Right lobe of liver (tissue), 6 donors: ENCODE data around the gene IGSF10. TPM values are rescaled to one million over a fixed set of nuclear protein-coding genes. Genes with fewer than 3 reads are reported as not detected.
"Not testable (repeated sequence)": the region's sequence is repeated elsewhere in the genome, so short reads cannot be mapped to it uniquely, and the experiment has no call there.

Experiments used
- ATAC-seq, 4 donors: fragments of 200-7000 bp; cut with Tn5 transposase; one replicate each; pipeline ENCODE4 v1.9.1; 2020; ENCODE audit warnings: mild to moderate bottlenecking in 4 of 4, moderate library complexity in 4 of 4
- DNase-seq, 3 donors: peaks; one replicate each; pipeline ENCODE4 v3.0.0-alpha.2; 2020
- H3K27ac ChIP-seq, 3 donors: fragments of 200-600 bp; one replicate each; pipeline ENCODE4 v1.8.0; 2022
- H3K27me3 ChIP-seq, 2 donors: fragments of 200-600 bp; one replicate each; pipeline ENCODE4 v1.8.0; 2022
- H3K36me3 ChIP-seq, 4 donors: fragments of 200-600 bp; sonication (generic) in 1 of 4; one replicate each; pipeline versions ENCODE4 v1.5.1 to v1.8.0; 2017 to 2022; ENCODE audit warnings: control low read depth in 1 of 4
- H3K4me1 ChIP-seq, 4 donors: fragments of 200-600 bp; sonication (generic) in 1 of 4; one replicate each; pipeline versions ENCODE4 v1.5.1 to v1.8.0; 2017 to 2022; ENCODE audit warnings: control low read depth in 1 of 4
- H3K4me3 ChIP-seq, 3 donors: fragments of 200-600 bp; one replicate each; pipeline ENCODE4 v1.8.0; 2022
- H3K9me3 ChIP-seq, 4 donors: fragments of 200-600 bp; sonication (generic) in 1 of 4; one replicate each; pipeline versions ENCODE4 v1.5.1 to v1.8.0; 2017 to 2022; ENCODE audit warnings: control low read depth in 1 of 4
- CTCF ChIP-seq, 4 donors: fragments of 200-600 bp in 3 of 4; fragments of 450-650 bp in 1 of 4; IDR thresholded peaks; one replicate each; pipeline versions ENCODE4 v1.5.1 to v1.8.0; 2016 to 2022; ENCODE audit warnings: antibody characterized with exemption in 4 of 4, mild to moderate bottlenecking in 2 of 4
- POLR2A ChIP-seq: fragments of 450-650 bp; IDR thresholded peaks from one replicate; pipeline ENCODE4 v1.6.1; 2017; ENCODE audit warnings: antibody characterized with exemption, mild to moderate bottlenecking
- WGBS: methylation state at CpG from one replicate; pipeline ENCODE4 v1.1.6; 2018; ENCODE audit warnings: low coverage, low lambda C conversion rate; ENCODE audit not compliant: insufficient coverage; ENCODE audit errors: missing lambda C conversion rate; 5-methylcytosine and 5-hydroxymethylcytosine counted together
- intact Hi-C, 2 donors: fragments of 100-400 bp; cut with DNase I; formaldehyde crosslinking; loops; one replicate each; pipeline versions ENCODE4 v1.11.2 to v1.14.1; 2022
- total RNA-seq, 6 experiments: library from RNA; depleted of rRNA in 2 of 6; stranded (reverse); fragments of >200 nt in 2 of 6; fragmentation: NEBNext Ultra II Directional in 3 of 6; extraction: Animal tissue kit (Norgen Biotek cat#: 25700) in 3 of 6; gene quantifications; one replicate each; pipeline versions ENCODE4 v1.1.0 to v1.2.4, GENCODE V29; 2016 to 2023
- donor health status: DM: no; HTN: yes; CAD: no.
- donor health status: DM: no; HTN: no; CAD: no.
- donor health status: DM: no; HTN: no; CAD: no.
- donor health status: DM: no; HTN: yes; CAD: no.
- donor health status: DM: no; HTN: yes; CAD: no.

IGSF10 gene
- total RNA-seq, 6 experiments from 2014 or later: 0.06 to 0.35 (median 0.17) TPM

GRCh38 chr3:151501171-151501922 is 40.5 kb upstream of the IGSF10 start:
- no peak for DNase-seq
- ATAC-seq: no peak

GRCh38 chr3:151499168-151499567 is 38.3 kb upstream of the IGSF10 start:
- 48% methylated on average over 3 of the region's 3 CpGs for WGBS
- H3K27me3 ChIP-seq: no peaks in the 10 kb centered on the region
- H3K27ac ChIP-seq: no peak overlapping the region
- ATAC-seq (no peak), DNase-seq (no peak)
- H3K36me3 ChIP-seq: no peaks in the 10 kb centered on the region
- intact Hi-C loops: no loop called here
- TF ChIP-seq POLR2A: no peak
- TF ChIP-seq CTCF (IDR thresholded peaks at IDR 0.05): no peak
- H3K4me3 ChIP-seq: no peak overlapping the region
- no peaks in the 10 kb centered on the region for H3K4me1 ChIP-seq
- H3K9me3 ChIP-seq: no peaks in the 10 kb centered on the region

More at GRCh38 chr3:151501171-151501922, 40.5 kb upstream of the IGSF10 start:
- WGBS: 58% methylated on average over 5 of the region's 5 CpGs
- no peaks in the 10 kb centered on the region for H3K27me3 ChIP-seq
- H3K36me3 ChIP-seq: no peaks in the 10 kb centered on the region
- intact Hi-C loops: no loop called here
- no peaks in the 10 kb centered on the region for H3K4me1 ChIP-seq
- H3K4me3 ChIP-seq: no peak overlapping the region
- no peak overlapping the region for H3K27ac ChIP-seq
- no peaks in the 10 kb centered on the region for H3K9me3 ChIP-seq
- TF ChIP-seq POLR2A (no peak), CTCF (IDR thresholded peaks at IDR 0.05) (no peak)

GRCh38 chr3:151491525-151491924 is 30.7 kb upstream of the IGSF10 start:
- Histone ChIP-seq H3K9me3 (no peaks in the 10 kb centered on the region), H3K4me3 (no peak overlapping the region), H3K27ac (no peak overlapping the region), H3K36me3 (no peaks in the 10 kb centered on the region), H3K27me3 (no peaks in the 10 kb centered on the region), H3K4me1 (no peaks in the 10 kb centered on the region)
- 69% methylated on average over 2 of the region's 2 CpGs for WGBS
- intact Hi-C loops: no loop called here
- DNase-seq: no peak
- no peak for TF ChIP-seq CTCF (IDR thresholded peaks at IDR 0.05)
- no peak for ATAC-seq

GRCh38 chr3:151487833-151488232 is 27.0 kb upstream of the IGSF10 start:
- H3K27me3 ChIP-seq, H3K9me3 ChIP-seq, DNase-seq, ATAC-seq, H3K36me3 ChIP-seq, H3K4me3 ChIP-seq, intact Hi-C loops, H3K27ac ChIP-seq, H3K4me1 ChIP-seq: not testable (repeated sequence)

- Histone ChIP-seq H3K9me3 (no peaks in the 10 kb centered on the region), H3K4me3 (no peak overlapping the region), H3K27ac (no peak overlapping the region), H3K4me1 (no peaks in the 10 kb centered on the region), H3K27me3 (no peaks in the 10 kb centered on the region), H3K36me3 (no peaks in the 10 kb centered on the region)
- ATAC-seq (no peak), DNase-seq (no peak)
- intact Hi-C loops: no loop called here
- no peak for TF ChIP-seq POLR2A
- no peak for TF ChIP-seq CTCF (IDR thresholded peaks at IDR 0.05)
- WGBS: 60% methylated on average over 1 of the region's 6 CpGs
These were observed 23.2 kb upstream of the IGSF10 start for GRCh38 chr3:151483961-151484520.
